B cell (primary cell): ENCODE results near the gene PHKG2.

ENCODE experiments used
- EZH2 ChIP-seq: IDR thresholded peaks from 2 replicates; pipeline ENCODE4 v1.6.1; 2012; ENCODE audit warnings: borderline replicate concordance, low read depth, mild to moderate bottlenecking, moderate library complexity, low read length; ENCODE audit not compliant: insufficient read depth, poor library complexity, severe bottlenecking
- TF ChIP-seq, protein P1 (sequence below): fragments of 200-600 bp; IDR thresholded peaks from one replicate; pipeline ENCODE4 v1.8.0; 2022; ENCODE audit warnings: antibody characterized with exemption, mild to moderate bottlenecking

DNA sequence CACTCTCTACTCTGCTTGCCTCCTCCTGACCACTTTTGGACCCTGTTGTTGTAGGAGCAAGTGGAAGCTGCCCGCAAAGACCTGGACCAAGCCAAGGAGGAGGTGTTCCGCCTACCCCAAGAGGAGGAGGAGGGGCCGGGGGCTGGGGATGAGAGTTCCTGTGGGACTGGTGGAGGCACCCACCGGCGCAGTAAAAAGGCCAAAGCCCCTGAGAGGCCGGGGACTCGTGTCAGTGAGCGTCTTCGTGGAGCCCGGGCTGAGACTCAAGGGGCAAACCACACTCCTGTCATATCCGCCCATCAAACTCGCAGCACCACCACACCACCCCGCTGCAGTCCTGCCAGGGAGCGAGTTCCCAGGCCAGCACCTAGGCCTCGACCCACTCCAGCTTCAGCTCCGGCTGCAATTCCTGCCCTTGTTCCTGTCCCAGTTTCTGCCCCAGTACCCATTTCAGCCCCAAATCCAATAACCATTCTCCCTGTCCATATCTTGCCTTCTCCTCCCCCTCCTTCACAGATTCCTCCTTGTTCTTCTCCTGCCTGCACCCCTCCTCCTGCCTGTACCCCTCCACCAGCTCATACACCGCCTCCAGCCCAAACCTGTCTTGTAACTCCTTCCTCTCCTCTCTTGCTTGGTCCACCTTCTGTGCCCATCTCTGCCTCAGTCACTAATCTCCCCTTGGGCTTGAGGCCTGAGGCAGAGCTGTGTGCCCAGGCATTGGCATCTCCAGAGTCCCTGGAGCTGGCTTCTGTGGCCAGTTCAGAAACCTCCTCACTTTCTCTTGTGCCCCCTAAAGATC lies 11.0 kb upstream of the PHKG2 start:
- TF ChIP-seq, protein P1, sequence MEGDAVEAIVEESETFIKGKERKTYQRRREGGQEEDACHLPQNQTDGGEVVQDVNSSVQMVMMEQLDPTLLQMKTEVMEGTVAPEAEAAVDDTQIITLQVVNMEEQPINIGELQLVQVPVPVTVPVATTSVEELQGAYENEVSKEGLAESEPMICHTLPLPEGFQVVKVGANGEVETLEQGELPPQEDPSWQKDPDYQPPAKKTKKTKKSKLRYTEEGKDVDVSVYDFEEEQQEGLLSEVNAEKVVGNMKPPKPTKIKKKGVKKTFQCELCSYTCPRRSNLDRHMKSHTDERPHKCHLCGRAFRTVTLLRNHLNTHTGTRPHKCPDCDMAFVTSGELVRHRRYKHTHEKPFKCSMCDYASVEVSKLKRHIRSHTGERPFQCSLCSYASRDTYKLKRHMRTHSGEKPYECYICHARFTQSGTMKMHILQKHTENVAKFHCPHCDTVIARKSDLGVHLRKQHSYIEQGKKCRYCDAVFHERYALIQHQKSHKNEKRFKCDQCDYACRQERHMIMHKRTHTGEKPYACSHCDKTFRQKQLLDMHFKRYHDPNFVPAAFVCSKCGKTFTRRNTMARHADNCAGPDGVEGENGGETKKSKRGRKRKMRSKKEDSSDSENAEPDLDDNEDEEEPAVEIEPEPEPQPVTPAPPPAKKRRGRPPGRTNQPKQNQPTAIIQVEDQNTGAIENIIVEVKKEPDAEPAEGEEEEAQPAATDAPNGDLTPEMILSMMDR = no peak
- TF ChIP-seq EZH2 = no peak
